GM12873 (cell line): ENCODE data around the gene LZTS2.
A peak's percentile ranks its signal among the peaks of the same experiment; 100 is the strongest.

Experiments
- TF ChIP-seq, protein P1 (sequence below): IDR thresholded peaks from 2 replicates; pipeline ENCODE4 v1.5.1; 2012; ENCODE audit warnings: low read depth, mild to moderate bottlenecking, moderate library complexity, low read length, control low read depth; ENCODE audit not compliant: insufficient read depth; ENCODE audit errors: missing control alignments

The LZTS2 gene

DNA sequence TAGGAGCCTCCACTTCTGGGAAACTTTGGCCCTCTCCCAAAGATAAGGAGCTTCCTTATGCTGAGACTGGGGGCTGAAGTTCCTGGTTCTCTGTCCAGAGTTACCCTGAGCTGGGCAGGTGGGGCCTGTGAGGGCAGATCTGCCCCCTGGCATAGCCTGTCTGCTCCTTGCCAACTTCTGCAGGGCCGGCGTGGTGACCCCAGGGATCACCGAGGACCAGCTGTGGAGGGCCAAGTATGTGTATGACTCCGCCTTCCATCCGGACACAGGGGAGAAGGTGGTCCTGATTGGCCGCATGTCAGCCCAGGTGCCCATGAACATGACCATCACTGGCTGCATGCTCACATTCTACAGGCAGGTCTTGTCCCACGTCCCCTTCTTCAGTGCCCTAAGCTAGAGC lies 35.7 kb downstream of the LZTS2 start:
- TF ChIP-seq, protein P1, sequence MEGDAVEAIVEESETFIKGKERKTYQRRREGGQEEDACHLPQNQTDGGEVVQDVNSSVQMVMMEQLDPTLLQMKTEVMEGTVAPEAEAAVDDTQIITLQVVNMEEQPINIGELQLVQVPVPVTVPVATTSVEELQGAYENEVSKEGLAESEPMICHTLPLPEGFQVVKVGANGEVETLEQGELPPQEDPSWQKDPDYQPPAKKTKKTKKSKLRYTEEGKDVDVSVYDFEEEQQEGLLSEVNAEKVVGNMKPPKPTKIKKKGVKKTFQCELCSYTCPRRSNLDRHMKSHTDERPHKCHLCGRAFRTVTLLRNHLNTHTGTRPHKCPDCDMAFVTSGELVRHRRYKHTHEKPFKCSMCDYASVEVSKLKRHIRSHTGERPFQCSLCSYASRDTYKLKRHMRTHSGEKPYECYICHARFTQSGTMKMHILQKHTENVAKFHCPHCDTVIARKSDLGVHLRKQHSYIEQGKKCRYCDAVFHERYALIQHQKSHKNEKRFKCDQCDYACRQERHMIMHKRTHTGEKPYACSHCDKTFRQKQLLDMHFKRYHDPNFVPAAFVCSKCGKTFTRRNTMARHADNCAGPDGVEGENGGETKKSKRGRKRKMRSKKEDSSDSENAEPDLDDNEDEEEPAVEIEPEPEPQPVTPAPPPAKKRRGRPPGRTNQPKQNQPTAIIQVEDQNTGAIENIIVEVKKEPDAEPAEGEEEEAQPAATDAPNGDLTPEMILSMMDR = no peak

DNA sequence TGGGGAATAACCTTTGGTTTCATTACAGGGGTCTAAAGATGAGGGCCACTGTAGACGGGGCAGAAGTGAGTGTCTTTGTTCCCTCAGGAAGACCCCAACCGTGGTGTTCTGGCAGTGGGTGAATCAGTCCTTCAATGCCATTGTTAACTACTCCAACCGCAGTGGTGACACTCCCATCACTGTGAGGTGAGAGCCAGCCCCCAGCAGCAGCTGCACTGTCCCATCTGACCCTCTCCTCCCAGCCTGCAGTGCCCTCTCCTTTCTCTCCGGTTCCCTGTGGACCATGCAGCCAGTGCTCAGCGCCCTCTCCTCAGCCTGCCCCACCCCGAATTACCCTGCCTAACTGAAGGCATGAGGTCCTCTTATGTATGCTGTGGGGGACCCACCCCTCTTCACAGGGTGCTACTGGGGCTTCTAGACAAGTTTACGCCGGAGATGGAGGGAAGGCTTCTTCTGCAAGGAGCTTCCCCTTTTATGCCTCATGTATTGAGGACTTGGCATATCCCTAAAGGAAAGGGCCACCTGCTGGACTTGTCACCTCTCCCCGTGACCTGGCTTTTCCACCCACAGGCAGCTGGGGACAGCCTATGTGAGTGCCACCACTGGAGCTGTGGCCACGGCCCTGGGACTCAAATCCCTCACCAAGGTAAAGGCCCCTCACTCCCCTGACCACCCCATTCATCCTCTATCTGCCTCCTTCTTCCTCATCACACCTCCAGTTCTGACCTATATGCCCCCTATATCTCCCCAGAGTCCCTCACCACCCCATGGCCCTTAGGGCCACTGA lies 36.5 kb downstream of the LZTS2 start:
- TF ChIP-seq, protein P1 = no peak

DNA sequence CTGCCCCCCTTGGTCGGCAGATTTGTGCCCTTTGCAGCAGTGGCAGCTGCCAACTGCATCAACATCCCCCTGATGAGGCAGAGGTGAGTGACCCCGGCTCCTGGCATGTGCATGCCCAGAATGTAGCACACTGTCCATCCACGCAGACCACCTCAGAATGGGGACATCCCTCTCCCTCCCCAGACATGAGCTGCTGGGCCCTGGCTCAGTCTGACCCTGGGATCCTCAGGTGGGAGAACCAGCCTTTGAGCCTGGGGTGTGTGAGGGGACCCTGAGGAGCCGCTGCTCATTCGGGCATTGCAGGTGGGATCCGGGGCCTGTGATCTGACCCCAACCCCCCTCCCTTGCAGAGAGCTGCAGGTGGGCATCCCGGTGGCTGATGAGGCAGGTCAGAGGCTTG lies 37.1 kb downstream of the LZTS2 start:
- TF ChIP-seq, protein P1 = no peak

DNA sequence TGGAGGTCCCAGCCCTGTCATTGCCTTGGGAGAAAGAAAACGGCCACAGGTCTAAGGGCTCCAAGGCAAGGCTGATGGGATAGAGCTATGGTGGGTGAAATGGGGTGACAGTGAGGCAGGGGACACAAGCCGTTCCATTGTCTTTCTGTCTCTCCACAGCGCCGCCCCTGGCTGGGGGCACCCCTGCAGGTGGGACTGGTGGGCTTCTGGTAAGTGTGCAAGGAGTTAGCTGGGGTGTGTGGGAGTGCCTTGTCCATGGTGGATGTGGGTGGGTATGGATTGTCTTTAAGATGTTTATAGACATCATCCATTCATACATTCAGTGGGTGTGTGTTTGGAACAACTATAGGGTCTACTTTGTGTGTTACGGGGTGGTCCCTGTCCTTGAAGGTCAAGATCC lies 38.9 kb downstream of the LZTS2 start:
- TF ChIP-seq, protein P1 = no peak

DNA sequence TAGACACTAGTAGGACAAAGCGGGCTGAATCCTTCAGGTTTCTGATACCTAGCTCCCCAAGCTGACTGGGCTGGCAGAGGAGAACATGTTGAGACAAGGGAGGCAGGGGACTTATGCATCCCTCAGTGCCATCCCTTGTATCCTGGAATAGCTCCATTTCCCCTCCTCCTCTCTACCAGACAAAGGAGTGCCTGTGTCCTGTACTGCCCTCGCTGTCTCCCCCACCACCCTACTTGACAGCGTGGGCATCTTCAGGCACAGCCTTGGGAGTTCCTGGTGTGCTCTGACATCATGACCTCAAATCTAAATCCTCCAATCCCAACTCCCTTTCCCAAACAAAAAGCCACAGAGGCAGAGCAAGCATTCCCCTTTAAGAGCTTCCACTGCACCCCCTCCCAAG lies 40.5 kb downstream of the LZTS2 start:
- TF ChIP-seq, protein P1 = no peak

DNA sequence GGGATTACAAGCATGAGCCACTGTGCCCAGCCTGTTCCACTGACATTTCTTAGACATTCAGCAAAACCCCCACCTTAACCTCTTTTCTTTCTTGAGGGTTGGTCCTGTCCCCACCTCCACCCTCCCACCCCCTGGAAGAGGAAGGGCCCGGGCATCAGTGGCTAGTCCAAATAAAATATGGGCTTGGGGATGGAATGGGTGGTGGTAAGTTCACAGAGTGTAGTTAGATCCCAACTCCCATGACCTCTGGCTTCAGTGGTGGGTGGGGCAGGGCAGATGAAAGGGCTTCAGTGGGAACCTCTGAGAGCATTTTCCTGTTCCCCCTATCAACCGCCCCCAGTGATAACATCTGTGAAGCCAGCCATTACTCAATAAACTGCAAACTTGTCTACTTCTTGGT lies 41.2 kb downstream of the LZTS2 start:
- TF ChIP-seq, protein P1 = no peak

DNA sequence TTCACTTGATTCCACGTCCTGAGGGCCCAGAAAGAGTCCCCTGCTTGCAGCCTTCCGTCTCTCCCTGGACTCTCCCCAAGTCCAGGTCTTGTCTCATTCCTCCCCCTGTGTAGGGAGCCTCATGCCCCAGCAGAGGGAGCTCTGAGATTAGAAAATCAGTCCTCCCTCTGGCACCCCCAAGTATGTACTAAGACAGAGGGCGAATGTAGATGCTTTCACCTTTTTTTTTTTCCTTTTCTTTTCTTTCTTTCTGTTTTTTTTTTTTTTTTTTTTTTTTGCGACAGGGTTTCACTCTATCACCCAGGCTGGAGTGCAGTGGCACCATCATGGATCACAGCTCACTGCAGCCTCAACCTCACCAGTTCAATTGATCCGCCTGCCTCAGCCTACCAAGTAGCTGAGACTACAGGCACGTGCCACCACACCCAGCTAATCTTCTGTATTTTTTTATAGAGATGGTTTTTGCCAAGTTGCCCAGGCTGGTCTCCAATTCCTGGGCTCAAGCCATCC lies 41.7 kb downstream of the LZTS2 start:
- TF ChIP-seq, protein P1 = peak; percentile 86
